Measurements from ENCODE around the gene PEX3.
"Not testable (repeated sequence)": the region's sequence is repeated elsewhere in the genome, so short reads cannot be mapped to it uniquely, and the experiment has no call there.

The PEX3 gene

GRCh38 chr6:143443096-143443495 lies 7.5 kb upstream of the PEX3 start:
- no peak overlapping the region for H3K4me3 ChIP-seq (replicated peaks; ENCODE audit: low read depth, low read length)
- no peak for DNase-seq (ENCODE audit: extremely low read depth, low read depth)
- TF ChIP-seq, protein P1, sequence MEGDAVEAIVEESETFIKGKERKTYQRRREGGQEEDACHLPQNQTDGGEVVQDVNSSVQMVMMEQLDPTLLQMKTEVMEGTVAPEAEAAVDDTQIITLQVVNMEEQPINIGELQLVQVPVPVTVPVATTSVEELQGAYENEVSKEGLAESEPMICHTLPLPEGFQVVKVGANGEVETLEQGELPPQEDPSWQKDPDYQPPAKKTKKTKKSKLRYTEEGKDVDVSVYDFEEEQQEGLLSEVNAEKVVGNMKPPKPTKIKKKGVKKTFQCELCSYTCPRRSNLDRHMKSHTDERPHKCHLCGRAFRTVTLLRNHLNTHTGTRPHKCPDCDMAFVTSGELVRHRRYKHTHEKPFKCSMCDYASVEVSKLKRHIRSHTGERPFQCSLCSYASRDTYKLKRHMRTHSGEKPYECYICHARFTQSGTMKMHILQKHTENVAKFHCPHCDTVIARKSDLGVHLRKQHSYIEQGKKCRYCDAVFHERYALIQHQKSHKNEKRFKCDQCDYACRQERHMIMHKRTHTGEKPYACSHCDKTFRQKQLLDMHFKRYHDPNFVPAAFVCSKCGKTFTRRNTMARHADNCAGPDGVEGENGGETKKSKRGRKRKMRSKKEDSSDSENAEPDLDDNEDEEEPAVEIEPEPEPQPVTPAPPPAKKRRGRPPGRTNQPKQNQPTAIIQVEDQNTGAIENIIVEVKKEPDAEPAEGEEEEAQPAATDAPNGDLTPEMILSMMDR (IDR thresholded peaks at IDR 0.05; ENCODE audit: low read depth, low read length, missing control alignments), result no peak

DNA sequence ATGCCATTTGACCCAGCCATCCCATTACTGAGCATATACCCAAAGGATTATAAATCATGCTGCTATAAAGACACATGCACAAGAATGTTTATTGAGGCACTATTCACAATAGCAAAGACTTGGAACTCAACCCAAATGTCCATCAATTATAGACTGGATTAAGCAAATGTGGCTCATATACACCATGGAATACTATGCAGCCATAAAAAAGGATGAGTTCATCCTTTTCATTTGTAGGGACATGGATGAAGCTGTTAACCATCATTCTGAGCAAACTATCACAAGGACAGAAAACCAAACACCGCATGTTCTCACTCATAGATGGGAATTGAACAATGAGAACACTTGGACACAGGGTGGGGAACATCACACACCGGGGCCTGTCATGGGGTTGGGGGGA lies 2.7 kb upstream of the PEX3 start:
- not testable (repeated sequence) for H3K4me3 ChIP-seq (replicated peaks; ENCODE audit: low read depth, low read length); DNase-seq (ENCODE audit: extremely low read depth, low read depth)

DNA sequence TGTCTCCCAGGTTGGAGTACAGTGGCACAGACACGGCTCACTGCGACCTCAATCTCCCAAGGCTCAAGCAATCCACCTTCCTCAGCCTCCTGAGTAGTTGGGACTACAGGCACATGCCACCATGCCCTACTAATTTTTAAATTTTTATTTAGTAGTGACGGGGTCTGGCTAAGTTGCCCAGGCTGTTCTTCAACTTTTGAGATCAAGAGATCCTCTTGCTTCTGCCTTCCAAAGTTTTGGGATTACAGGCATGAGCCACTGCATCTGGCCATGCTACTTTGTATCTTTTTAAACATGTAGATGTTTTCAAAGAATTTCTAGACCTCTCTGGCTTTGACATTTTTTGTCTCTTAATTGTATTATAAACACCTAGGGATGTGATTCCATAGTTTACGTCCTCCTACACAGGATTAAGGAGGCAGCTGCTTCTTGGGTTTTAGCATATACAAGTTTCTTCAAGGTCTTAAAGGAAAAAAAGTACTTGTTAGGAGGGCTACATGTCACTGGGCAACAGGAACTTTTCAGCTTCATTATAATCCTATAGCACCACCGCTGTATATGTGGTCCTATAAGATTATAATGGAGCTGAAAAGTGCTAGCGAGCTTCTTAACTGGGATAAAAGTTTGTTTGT lies 1.4 kb upstream of the PEX3 start:
- H3K4me3 ChIP-seq (replicated peaks; ENCODE audit: low read depth, low read length), result peak overlapping the region; percentile 85
- TF ChIP-seq, protein P1 (IDR thresholded peaks at IDR 0.05; ENCODE audit: low read depth, low read length, missing control alignments), result no peak
- no peak for DNase-seq (ENCODE audit: extremely low read depth, low read depth)

- DNase-seq (ENCODE audit: extremely low read depth, low read depth), result no peak
- TF ChIP-seq, protein P1 (IDR thresholded peaks at IDR 0.05; ENCODE audit: low read depth, low read length, missing control alignments), result no peak
- peak overlapping the region; percentile 85 for H3K4me3 ChIP-seq (replicated peaks; ENCODE audit: low read depth, low read length)
These were observed 722 bp upstream of the PEX3 start for GRCh38 chr6:143449714-143450452.

DNA sequence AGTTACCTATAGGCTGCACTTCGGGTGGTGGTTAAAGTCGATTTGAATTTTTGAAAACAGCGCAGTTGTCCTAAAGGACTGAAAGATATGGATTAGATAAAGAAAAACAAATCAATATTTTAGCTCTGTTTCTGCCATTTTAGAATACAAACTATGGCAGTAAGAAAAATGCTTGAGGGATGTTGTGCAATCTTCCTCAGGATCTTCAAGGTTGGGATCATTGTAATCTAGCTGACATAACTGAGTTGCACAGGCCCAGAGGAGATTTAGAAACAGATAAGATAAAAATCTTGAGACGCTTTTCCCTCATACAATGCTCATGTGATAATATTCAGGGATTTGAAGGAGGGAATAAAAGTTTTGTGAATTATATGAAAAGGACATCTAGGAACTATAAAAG lies 926 bp downstream of the PEX3 start:
- no peak for DNase-seq (ENCODE audit: extremely low read depth, low read depth)
- TF ChIP-seq, protein P1 (IDR thresholded peaks at IDR 0.05; ENCODE audit: low read depth, low read length, missing control alignments), result no peak
- peak overlapping the region; percentile 85 for H3K4me3 ChIP-seq (replicated peaks; ENCODE audit: low read depth, low read length)

DNA sequence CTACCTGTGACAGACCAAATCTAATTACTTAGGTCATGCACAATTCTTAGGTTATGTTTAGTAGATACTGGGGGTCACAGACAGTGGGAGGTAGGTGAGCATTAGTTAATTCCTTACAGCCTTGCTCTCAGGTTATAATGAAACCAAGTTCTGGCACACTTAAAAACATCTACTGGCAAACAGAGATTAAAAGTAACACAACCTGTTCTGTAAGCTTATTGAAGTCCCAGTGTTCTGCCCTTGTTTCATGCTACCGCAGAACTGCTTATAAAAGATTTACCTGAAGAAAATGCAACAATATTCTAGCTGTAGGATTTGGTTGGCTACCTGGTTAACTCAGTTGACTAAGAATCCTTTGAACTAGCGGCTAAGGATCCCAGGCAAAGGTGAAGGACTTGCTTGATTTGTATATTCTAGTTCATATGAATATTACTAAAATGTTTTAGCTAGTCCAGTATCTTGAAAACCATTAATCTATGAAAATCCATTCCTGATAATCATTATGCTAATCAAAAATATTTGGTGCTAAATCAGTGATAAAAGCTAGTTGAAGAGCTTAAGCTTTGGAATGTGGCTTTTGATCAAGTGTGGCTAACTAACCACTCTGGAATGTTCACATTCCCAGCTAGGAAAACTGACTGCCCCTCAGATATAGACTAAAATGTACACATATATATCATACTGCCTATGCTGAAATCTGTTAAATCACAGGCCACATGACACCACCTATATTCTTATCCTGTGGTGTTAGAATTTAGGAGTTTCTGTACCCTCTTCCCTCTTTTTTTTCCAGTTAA lies 7.2 kb downstream of the PEX3 start:
- TF ChIP-seq, protein P1 (IDR thresholded peaks at IDR 0.05; ENCODE audit: low read depth, low read length, missing control alignments), result no peak

GRCh38 chr6:143465546-143465945 lies 14.9 kb downstream of the PEX3 start:
- no peak for DNase-seq (ENCODE audit: extremely low read depth, low read depth)
- TF ChIP-seq, protein P1 (IDR thresholded peaks at IDR 0.05; ENCODE audit: low read depth, low read length, missing control alignments), result no peak
- H3K4me3 ChIP-seq (replicated peaks; ENCODE audit: low read depth, low read length), result no peak overlapping the region

More for the DNA sequence above, 7.2 kb downstream of the PEX3 start:
- DNase-seq (ENCODE audit: extremely low read depth, low read depth), result no peak
- H3K4me3 ChIP-seq (replicated peaks; ENCODE audit: low read depth, low read length), result no peak overlapping the region

All from HFF-Myc (cell line).